Endometrial microvascular endothelial cells (primary cell): Measurements from ENCODE around the gene LMAN2L. TPM values are rescaled to one million over a fixed set of nuclear protein-coding genes. Genes with fewer than 3 reads are reported as not detected.

ENCODE experiments used
- in situ Hi-C: cut with HindIII; loops from 2 replicates; pipeline ENCODE4 v1.10.0; 2017; ENCODE audit warnings: low sequenced_read_pairs, low pct_unique_long_range_greater_than_20kb; ENCODE audit errors: inconsistent ontology term
- total RNA-seq: library from RNA; depleted of rRNA; stranded (reverse); fragments of >200 nt; gene quantifications from one replicate; pipeline ENCODE4 v1.2.3, GENCODE V29; 2015; ENCODE audit errors: inconsistent ontology term

LMAN2L gene
- 23.5 TPM for total RNA-seq

- in situ Hi-C loops, result no loop called here
These were observed at the start of gene LMAN2L for GRCh38 chr2:96739633-96740428. Gene LMAN2L, minus strand, starts transcription at chr2:96740064. Its CDS starts 24 bp downstream, at chr2:96740040.

- in situ Hi-C loops, result no loop called here
These were observed 49.4 kb upstream of the LMAN2L start for GRCh38 chr2:96789245-96789617.

GRCh38 chr2:96788442-96789244, 48.8 kb upstream of the LMAN2L start:
- in situ Hi-C loops, result no loop called here

GRCh38 chr2:96787411-96787810, 47.5 kb upstream of the LMAN2L start:
- in situ Hi-C loops, result no loop called here

GRCh38 chr2:96783388-96783787, 43.5 kb upstream of the LMAN2L start:
- in situ Hi-C loops, result no loop called here

GRCh38 chr2:96775160-96775559, 35.3 kb upstream of the LMAN2L start:
- in situ Hi-C loops, result no loop called here

GRCh38 chr2:96773922-96774321, 34.1 kb upstream of the LMAN2L start:
- in situ Hi-C loops, result no loop called here

GRCh38 chr2:96772903-96773671, 33.2 kb upstream of the LMAN2L start:
- in situ Hi-C loops, result no loop called here

GRCh38 chr2:96771796-96772618, 32.1 kb upstream of the LMAN2L start:
- in situ Hi-C loops, result no loop called here

GRCh38 chr2:96770442-96771202, 30.8 kb upstream of the LMAN2L start:
- in situ Hi-C loops, result no loop called here

GRCh38 chr2:96769814-96770213, 29.9 kb upstream of the LMAN2L start:
- in situ Hi-C loops, result no loop called here

- in situ Hi-C loops, result no loop called here
These were observed 28.3 kb upstream of the LMAN2L start for GRCh38 chr2:96768083-96768561.

- in situ Hi-C loops, result no loop called here
These were observed 27.4 kb upstream of the LMAN2L start for GRCh38 chr2:96767135-96767871.

GRCh38 chr2:96764253-96764637, 24.4 kb upstream of the LMAN2L start:
- in situ Hi-C loops, result no loop called here

- in situ Hi-C loops, result no loop called here
These were observed 23.8 kb upstream of the LMAN2L start for GRCh38 chr2:96763511-96764252.

- in situ Hi-C loops, result no loop called here
These were observed 22.9 kb upstream of the LMAN2L start for GRCh38 chr2:96762529-96763311.
